GM21515 (cell line): ENCODE measurements around the gene DAZ3.
"Not testable (repeated sequence)": the region's sequence is repeated elsewhere in the genome, so short reads cannot be mapped to it uniquely, and the experiment has no call there.

Experiments used
- ATAC-seq: cut with Tn5 transposase; IDR thresholded peaks from one replicate; pipeline ENCODE4 v1.9.1; 2021; ENCODE audit not compliant: unreplicated experiment

DAZ3 gene

GRCh38 chrY:24813293-24813692 lies at the start of gene DAZ3:
DAZ3 (minus strand) TSS chrY:24813393; CDS start chrY:24813185, 208 bp downstream.
- ATAC-seq = not testable (repeated sequence)

GRCh38 chrY:24833619-24834018 lies 20.4 kb upstream of the DAZ3 start, which contains the start of gene DAZ4:
DAZ4 (plus strand) TSS chrY:24833919; CDS start chrY:24834127, 208 bp downstream.
- ATAC-seq = not testable (repeated sequence)

- not testable (repeated sequence) for ATAC-seq
Measured at GRCh38 chrY:24825069-24825468, 11.9 kb upstream of the DAZ3 start.

- not testable (repeated sequence) for ATAC-seq
Measured at GRCh38 chrY:24824184-24824879, 11.1 kb upstream of the DAZ3 start.

GRCh38 chrY:24821836-24822235 lies 8.6 kb upstream of the DAZ3 start:
- not testable (repeated sequence) for ATAC-seq
